Cardiac fibroblast (primary cell): ENCODE results near the gene DALRD3.
"Not testable (repeated sequence)": the region's sequence is repeated elsewhere in the genome, so short reads cannot be mapped to it uniquely, and the experiment has no call there.

Experiments used
- DNase-seq, 2 donors: peaks; one replicate each; pipeline versions ENCODE4 v3.0.0 to v3.0.0-alpha.2; 2010; ENCODE audit warnings: low read depth in 2 of 2
- H3K4me3 ChIP-seq, 2 donors: replicated peaks in 1 of 2; 1 replicate in 1 of 2; 2 replicates in 1 of 2; pipeline ENCODE4 v1.5.1; 2011; ENCODE audit warnings: low read depth in 2 of 2, low read length in 2 of 2, mild to moderate bottlenecking in 2 of 2, moderate library complexity in 1 of 2
- CTCF ChIP-seq: IDR thresholded peaks from one replicate; pipeline ENCODE4 v1.5.1; 2011; ENCODE audit warnings: low read depth, mild to moderate bottlenecking, low read length, inconsistent platforms

DALRD3 gene

GRCh38 chr3:49012441-49013017, 5.9 kb downstream of the DALRD3 start:
- no peak for TF ChIP-seq CTCF
- DNase-seq: no peak
- H3K4me3 ChIP-seq: no peak overlapping the region

- DNase-seq: no peak
- no peak for TF ChIP-seq CTCF
- H3K4me3 ChIP-seq: no peak overlapping the region
Observed at GRCh38 chr3:49009396-49009795, 9.0 kb downstream of the DALRD3 start.

GRCh38 chr3:49008627-49009026, 9.8 kb downstream of the DALRD3 start:
- not testable (repeated sequence) for DNase-seq
- peak overlapping the region in 1 of 2 donors; percentile 64 for H3K4me3 ChIP-seq

- DNase-seq: peak; percentile 89 to 92
- no peak for TF ChIP-seq CTCF
- peak overlapping the region; percentile 64 to 88 for H3K4me3 ChIP-seq
Observed at GRCh38 chr3:49007771-49008528, 10.4 kb downstream of the DALRD3 start.

GRCh38 chr3:49007068-49007770, 11.2 kb downstream of the DALRD3 start, which contains the start of gene WDR6:
WDR6 (plus strand) TSS chr3:49007391; CDS start chr3:49007432, 41 bp downstream.
- DNase-seq: peak; percentile 98 to 99
- peak; percentile 27 for TF ChIP-seq CTCF
- peak within 1 kb of the TSS; percentile 64 to 88 for H3K4me3 ChIP-seq

GRCh38 chr3:49006408-49007067, 11.8 kb downstream of the DALRD3 start:
- H3K4me3 ChIP-seq: peak overlapping the region; percentile 64 to 88
- peak; percentile 53 to 72 for DNase-seq

More at GRCh38 chr3:49006408-49007067, 11.8 kb downstream of the DALRD3 start:
- no peak for TF ChIP-seq CTCF
